Body of pancreas (tissue), 4 donors: Measurements from ENCODE around the gene HNRNPLL.

Experiments
- POLR2A ChIP-seq, 3 donors: fragments of 450-650 bp; IDR thresholded peaks; one replicate each; pipeline ENCODE4 v1.6.1; 2016; ENCODE audit warnings: antibody characterized with exemption in 3 of 3, mild to moderate bottlenecking in 2 of 3
- TF ChIP-seq, protein P1 (sequence below), 7 experiments: fragments of 450-650 bp in 4 of 7; fragments of 200-600 bp in 3 of 7; sonication (generic) in 3 of 7; IDR thresholded peaks; one replicate each; pipeline ENCODE4 v1.5.1; 2016 to 2019; ENCODE audit warnings: antibody characterized with exemption in 7 of 7

GRCh38 chr2:38516526-38516925, 86.2 kb downstream of the HNRNPLL start:
- TF ChIP-seq POLR2A (IDR thresholded peaks at IDR 0.05), result no peak
- TF ChIP-seq, protein P1, sequence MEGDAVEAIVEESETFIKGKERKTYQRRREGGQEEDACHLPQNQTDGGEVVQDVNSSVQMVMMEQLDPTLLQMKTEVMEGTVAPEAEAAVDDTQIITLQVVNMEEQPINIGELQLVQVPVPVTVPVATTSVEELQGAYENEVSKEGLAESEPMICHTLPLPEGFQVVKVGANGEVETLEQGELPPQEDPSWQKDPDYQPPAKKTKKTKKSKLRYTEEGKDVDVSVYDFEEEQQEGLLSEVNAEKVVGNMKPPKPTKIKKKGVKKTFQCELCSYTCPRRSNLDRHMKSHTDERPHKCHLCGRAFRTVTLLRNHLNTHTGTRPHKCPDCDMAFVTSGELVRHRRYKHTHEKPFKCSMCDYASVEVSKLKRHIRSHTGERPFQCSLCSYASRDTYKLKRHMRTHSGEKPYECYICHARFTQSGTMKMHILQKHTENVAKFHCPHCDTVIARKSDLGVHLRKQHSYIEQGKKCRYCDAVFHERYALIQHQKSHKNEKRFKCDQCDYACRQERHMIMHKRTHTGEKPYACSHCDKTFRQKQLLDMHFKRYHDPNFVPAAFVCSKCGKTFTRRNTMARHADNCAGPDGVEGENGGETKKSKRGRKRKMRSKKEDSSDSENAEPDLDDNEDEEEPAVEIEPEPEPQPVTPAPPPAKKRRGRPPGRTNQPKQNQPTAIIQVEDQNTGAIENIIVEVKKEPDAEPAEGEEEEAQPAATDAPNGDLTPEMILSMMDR (IDR thresholded peaks at IDR 0.05), result no peak
